Measurements from ENCODE around the gene CKB.
A peak's percentile ranks its signal among the peaks of the same experiment; 100 is the strongest.
"Not testable (repeated sequence)": the region's sequence is repeated elsewhere in the genome, so short reads cannot be mapped to it uniquely, and the experiment has no call there.

CKB gene

DNA sequence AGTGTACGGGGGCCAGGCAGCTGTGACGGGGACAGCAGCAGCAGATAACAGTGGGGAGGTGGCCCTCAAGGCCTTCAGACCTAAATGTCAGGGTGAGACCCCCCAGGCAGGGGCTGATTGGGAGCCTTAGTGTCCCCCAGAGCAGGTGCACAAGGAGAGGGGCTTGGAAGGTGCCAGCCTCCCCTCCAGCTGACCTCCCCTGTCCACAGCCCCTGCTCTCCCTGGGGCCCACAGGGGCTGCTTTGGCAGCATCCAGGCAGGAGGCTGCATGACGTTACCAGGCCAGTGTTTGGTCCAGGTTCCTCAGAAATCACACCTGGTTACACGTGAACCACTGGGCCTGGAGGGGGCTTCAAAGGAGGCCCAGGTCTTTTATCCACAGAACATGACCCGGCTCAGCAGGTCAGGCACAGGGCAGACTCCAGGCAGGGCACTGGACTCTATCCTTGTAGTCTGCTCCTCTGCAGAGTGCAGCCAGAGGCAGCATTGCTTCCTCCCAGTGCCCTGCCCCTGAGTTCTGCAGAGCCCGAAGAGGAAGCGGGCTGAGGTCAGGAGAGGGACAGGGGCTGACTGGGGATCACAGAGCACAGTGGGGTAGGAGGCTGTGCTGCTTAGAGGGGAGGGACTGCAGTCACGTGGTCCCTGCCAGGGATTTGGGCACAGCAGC, 3.8 kb upstream of the CKB start:
- DNase-seq = no peak

DNA sequence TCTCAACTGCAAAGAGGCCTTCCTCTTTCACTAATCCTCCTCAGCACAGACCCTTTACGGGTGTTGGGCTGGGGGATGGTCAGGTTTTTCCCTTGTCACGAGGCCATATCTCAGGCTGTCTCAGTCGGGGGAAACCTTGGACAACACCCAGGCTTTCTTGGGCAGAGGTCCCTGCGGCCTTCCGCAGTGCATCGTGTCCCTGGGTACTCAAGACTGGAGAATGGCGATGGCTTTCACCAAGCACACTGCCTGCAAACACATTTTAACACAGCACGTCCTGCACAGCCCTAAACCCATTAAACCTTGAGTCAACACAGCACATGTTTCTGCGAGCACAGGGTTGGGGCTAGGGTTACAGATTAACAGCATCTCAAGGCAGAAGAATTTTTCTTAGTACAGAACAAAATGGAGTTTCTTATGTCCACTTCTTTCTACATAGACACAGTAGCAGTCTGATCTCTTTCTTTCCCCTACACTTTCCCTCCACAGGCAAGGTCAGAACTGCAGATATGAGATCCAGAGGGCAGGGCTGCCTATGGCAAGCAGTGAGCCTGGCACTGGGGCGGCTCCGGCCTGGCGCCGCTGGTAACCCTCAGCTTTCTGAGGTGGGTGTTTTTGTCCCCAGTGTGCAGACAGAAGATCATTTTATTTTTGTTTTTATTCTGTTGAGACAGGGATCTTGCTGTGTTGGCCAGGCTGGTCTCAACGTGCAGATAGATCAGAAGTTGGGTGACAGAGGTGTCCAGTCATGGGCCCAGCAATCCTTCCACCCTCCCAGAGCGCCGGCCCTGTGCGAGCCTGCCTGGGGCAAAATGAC, 3.0 kb upstream of the CKB start:
- DNase-seq = not testable (repeated sequence)

DNA sequence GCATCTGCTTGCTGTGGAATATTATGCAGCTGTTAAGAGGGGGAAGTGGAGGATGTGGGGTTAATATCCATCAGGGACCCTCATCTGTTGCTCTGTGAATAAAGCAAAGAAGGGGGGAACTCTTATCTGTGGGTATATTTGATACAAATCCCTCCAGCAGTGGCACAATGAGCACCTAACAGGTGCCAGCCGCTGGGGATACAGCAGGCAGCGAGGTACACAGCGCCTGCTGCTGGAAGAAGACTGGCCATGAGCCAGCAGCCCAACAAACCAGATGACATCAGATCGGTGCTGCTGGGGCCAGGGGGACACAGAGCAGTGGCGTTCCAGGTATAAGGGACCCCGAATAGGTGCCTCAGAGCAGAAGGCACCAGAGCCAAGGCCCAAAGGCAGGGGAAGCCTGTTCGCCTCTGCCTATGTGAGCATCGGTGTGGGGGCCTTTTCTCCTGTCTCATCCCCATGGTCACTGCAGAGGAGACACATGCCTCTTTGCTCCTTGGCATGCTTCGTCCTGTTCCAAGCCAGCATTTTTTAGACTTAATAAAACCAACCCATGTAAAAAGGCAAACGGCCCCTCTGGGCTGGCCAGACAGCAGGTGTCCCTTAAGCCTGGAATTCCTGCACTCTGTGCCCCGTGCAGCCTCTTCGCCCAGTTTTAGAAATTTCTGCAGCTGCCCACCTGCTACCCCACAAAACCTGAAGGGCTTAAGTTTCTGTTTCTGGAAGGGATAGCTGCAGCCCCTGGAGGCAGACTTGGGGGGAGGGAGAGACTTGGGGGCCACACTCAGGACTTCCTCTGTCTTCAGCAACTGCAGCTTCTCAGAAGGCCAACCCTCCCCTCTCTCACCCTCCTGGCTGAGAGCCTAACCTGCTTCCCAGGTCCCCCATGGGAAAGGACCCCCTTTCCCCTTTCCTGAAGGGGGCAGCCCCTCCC, 1.6 kb upstream of the CKB start:
- no peak for DNase-seq

DNA sequence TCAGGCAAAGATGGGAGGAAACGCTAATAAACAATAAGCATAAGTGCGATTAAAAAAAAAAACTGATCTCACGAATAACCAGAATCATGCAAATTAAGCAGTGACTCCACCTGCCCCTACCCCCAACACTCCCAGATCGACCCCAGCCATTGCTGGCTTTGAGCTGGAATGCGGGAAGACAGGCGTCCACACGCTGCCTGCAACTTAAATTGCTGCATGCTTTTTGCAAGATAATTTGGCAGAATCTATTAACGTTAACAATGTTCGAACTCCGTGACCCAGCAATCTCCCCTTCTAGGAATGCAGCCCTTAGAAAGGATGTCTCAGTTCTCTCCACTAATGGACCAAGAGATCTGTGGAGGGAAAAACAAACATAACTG, 935 bp upstream of the CKB start:
- DNase-seq = no peak

DNA sequence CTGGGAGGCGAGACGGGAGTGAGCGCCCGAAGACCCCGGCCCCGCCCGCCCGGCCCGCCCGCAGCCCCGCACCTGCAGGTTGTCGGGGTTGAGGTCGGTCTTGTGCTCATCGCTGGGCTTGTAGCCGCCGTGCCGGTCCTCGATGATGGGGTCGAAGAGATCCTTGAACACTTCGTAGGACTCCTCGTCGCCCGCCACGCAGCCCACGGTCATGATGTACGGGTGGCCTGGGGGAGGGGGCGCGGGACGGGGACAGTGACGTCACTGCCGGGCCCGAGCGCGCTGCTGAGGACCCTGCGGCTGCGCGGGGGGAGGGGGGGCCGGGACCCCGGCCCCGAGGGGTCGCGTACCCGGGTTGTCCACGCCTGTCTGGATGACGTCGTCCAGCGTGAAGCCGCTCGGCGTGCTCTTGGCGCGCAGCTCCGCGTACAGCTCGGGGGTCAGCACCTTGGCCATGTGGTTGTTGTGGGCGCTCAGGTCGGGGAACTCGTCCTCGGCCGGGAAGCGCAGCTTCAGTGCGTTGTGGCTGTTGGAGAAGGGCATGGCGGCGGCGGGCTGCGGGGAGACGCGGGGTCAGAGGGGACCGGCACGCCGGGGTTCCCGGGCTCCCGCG, 573 bp downstream of the CKB start:
- no peak for DNase-seq

DNA sequence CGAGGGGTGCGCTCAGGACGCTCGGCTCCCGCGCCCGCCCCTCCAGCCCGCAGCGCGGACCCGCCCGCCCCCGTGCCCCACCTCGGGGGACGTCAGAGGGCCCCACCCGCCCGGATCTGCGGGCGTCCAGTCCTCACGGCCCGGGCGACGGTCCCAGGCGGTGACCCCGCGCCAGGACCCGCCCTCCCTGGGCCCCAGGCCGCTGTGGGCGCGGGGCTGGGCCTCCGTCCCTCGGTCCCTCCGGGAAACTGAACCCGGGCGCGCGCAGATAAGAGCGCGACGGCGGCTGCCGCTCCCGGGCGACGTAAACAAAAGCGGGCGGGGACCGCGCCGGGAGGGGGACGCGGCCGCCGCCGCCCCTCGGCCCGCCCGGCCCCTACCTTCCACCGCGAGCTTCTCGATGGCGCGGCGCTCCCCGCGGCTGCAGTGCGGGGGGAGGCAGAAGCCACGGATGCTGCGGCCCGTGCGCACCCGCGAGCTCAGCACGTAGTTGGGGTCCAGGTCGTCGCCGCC, 1.1 kb downstream of the CKB start:
- DNase-seq = no peak

DNA sequence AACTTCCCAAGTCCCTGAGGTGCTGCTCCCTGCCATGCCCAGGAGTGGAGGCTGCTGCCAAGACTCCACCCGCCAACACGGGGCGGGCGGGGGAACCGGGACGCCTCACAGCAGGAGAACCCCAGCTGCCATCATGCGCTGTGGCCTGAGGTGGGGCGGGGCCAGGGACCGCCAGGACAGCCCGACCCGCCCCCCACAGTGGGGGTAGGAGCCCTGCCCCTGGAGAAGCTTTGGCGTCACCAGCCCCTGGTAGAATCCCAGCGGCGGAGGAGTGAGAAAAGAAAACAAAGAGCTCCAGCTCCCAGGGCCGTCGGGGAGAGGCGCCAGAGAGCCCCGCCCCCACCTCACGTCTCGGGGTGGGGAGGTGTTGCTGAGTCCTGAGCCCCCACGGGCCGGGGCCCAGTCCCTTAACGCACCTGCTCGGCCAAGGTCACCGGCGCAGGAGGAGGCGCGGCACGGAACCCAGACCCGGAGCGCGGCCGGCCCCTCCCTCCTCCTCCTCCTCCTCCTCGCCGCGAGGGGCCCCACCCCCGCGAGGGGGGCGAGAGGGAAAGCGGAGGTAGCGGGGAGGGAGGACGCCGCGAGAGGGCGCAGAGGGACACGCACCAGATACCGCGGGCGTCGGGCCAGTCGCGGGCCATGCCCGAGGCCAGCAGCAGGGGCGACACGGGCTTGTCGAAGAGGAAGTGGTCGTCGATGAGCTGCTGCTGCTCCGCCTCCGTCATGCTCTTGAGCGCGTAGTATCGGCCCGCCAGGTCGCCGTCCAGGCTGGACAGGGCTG, 1.8 kb downstream of the CKB start:
- DNase-seq = peak; percentile 22 to 64

DNA sequence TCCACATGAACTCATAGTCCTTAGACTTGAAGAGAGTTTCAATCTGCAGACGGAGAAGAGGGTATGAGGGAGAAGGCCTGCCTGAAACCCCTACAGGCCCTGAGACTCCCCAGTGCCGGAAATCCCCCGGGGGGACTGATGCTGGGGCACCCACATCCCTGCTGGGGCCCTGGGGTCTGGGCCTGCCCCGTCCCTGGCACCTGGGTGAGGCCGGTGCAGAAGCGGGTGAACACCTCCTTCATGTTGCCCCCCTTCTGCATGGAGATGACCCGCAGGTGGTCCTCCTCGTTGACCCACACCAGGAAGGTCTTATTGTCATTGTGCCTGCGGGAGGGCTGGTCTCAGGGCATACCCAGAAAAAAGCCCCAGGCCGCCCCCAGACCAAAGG, 2.4 kb downstream of the CKB start:
- DNase-seq = no peak

DNA sequence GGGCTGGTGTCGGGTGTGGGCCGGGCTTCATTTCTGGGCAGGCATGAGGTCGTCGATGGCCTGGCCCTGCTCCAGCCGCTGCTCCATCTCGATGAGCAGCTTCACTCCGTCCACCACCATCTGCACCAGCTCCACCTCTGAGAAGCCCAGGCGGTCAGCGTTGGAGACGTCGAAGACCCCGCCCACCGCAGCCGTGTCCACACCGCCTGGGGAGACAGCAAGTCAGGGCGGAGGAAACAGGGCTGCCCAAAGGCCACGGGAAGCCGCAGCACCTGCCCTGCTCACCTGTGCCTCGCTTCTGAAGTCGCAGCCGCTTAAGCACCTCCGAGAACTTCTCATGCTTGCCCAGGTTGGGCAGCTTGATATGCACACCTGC, 2.8 kb downstream of the CKB start:
- DNase-seq = no peak

DNA sequence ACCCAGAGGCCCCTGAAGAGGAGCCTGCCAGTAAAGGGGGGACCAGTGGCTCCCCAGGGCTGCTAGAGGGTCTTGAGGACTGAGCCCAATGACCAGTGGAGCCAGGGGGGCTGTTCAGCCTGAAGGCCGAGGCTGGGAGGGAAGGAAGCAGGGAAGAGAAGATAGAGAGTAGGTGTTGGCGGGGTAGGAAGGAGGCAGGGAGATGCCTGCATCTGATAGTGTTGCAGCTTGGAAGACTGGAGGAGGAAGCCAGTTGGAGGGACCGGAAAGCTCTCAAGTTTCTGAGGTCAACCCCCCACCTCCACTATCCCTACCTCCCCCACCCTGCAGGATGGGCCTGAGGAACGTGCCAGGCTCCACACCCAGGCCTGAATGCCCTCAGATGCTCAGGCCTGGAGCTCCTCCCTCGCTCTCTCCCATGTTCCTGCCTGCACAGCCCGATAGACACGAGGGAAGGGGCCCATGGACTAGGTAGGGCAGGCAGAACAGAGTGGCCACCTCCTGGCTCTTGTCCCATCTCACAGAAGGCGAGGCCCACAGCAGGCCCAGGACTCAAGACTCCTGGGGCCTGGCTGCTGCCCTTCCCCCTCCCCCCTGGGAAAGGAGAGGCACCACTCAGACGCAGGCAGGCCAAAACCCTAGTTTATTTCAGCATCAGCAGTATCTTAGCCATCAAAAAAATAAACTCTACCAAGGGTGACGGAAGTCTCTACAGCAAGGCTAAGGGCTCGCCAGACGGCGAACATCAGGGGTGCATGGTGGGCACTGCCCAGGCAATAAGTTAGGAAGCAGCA, 3.4 kb downstream of the CKB start:
- no peak for DNase-seq

DNA sequence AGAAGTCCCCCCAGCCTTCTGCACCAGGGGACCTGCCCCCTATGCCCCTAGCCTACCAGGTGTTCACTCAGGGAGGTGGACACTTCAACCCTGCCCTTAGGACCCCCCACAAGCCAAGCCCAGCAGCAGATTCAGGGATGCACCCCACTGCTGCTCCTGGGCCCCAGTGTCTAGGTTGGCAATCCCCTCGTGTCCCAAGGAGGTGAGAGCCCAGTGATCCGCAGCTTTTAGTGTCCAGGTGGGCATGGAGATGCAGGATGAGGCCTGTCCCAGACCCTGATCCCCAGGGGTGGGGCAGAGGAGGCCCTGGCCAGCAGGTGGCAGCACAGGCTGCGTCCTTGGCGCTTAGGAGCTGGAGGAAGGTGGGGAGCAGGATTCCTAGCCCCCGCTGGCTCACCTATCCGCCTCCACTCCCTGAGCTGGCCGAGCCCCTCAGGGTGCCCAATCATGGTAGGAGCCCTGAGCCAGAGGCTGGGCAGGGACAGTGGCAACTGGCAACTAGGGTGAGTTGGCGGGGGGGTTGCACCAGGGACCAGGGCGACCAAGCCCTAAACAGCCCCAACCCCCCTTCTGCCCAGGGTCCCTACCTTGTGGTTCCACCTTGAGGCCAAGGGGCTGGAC, 4.1 kb downstream of the CKB start:
- DNase-seq = peak in 1 of 2 experiments; percentile 23

DNA sequence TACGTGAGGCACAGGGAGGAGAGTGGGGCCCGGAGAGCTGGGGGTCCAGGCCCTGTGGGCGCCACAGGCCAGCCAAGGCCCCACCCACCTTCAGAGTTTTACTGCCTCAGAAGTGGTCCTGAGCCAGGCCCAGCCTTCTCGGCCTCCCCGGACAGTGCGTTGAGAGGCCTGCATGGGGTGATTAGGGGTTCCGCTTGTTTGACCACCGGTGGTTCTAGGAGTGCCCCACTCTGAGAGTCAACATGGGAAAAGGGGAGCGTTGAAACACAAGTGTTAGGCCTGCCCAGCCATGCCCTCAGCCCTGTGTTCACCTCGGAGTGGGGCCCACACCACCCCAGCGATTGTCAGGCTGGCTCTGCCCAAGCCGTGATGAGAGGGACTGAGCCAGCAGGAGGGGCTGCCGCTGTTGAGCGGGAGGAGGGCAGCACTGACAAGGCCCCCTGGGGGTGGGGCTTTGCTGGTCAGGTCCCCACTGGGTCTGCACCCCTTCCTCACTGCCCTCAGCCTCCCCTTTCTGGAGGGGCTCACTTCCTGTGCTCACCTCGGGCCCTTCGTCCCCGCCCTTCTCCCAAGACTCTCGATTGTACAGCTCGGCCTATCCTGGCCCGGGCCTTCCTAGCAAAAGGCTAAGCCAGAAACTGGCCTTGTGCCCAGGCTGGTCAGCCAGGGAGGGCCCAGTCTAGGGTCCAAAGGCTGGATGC, 4.8 kb downstream of the CKB start:
- no peak for DNase-seq

DNA sequence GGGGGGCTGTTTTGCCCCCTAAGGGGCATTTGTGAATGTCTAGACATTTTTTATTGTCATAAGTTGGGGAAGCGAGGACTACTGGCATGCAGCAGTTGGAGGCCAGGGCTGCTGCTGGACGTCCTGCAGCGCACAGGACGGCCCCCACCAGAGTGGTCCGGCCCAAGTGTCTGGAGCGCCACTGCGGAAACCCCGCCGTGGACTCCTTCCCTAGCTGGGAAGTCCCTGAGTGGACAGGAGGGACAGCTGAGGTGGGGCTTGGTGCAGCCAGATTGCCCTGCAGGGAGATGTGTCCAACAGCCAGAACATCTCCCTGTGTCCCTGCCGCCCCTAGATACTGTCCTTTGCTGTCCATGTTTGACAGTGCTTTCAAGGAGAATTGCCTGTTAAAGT, 5.5 kb downstream of the CKB start:
- no peak for DNase-seq

DNA sequence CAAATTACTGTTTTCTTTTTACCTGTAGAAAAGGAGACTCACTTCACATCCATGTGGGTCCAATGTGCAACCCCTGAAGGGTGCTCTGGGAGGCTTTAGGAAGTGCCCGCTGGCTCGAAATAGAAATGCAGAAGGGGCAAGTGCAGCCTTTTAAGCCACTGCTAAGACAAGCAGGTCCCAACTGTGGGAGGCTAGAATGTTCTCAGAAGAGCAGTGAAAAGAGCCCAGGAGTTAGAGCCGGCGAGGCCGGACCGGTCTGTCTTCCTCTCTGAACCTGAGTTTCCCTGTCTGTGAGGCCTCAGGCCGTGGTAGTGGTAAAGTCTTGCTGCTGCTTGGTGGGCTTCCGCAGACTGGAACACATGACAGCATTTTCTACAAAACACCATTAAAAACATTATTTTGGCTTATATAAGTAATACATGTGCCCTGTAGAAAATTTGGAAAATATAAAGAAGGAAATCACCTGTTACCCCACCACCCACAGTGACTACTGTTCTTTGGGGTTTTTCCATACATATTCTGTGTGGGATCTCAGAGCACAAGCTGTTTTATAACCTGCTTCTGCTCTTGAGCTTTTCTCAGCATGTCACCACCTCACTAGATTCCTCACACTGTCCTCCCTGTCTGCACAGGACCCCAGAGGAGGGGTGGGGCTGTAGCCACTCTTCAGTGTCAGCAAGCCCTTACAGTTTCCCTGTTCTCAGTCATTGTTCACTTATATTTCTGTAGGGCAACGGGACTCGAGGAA, 6.0 kb downstream of the CKB start:
- no peak for DNase-seq

DNA sequence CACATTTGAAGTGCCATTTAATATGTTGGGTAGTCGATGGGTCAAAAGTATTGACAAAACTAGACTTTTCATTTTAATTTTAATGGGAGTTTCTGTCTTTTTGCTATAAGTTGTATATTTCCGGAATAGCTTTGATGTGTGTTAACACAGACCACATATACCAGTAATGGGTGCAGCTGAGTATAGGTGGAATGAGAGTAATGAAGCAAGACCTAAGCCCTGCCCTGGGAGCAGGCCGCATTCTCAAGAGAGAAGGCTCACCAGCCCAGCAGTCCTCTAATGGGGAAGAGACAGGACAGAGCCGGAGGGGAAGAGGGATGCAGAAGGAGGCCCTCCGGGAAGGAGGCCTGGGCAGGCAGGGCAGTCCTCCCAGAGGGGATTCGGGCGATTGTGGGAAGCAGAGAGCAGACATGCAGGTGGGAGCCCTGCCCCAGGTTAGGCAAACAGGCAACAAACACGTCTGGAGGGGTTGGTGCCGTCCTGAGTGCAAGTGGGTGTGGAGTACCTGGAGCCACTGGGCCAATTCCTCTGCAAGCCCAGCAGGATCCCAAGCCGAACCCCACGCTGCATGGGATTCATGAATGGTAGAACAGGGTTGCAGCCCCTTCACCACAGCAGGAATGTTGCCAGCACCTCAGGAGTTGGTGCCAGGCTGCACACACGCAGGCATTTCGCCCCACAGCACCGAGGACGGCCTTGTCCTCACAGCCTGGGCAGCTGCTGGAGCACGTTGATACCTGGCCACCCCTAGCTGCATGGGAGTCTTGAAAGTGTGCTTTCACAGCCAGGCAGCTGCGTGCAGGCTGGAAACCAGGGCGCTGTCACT, 7.8 kb downstream of the CKB start:
- no peak for DNase-seq

DNA sequence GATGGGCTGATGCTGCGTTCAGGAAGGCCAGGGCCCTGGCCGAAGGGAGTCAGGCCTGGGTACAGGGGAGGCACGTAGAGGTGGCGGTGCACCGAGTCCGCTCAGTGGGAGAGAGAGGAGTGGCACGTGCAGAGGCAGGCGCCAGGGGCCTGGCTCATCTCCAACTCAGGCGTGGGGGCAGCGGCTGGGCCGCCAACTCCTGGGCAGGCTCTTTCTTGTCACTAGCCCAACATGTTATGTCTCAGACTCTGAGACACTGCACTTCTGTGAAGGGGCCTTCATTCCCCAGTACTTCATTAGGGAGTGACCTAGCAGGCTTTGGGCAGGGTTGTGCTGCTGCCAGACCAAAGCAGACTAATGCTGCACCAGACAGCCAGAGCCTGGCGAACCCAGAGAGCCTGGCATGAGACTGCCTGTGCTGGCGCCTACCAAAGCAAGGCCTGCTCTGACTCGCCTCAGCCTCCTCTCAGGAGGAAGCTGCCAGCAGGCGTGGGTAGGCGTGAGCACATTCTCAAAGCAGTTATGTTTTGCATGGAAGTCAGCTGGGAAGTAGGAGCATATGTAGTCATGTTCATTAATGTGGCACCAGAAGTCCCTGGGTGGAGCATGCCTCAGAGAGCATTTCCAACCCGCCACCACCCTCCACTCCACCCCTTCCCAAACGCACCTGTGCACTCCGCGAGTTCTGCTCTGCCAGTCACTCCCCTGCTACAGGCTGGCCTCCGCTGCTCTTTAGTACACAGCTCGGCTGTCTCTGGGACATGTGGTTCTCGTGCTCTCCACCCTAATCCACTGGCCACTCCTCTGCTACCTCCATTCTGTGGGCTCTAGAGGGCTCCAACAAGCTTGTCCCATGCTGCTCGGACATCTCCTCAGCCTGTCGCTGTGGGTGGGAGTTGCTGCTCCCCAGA, 9.7 kb downstream of the CKB start:
- DNase-seq = no peak

DNA sequence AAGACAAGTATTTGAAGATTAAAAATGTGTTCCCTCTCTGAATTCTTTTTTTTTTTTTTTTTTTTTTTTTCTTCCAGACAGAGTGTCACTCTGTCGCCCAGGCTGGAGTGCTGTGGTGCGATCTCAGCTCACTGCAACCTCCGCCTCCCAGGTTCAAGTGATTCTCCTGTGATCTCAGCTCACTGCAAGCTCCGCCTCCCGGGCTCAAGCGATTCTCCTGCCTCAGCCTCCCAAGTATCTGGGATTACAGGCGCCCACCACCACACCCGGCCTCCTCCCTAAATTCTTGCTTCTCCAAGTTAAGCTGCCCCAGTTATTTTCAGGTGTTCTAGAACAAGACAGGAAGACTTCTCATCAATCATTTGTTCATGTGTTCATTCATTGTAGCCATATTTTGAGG, 10.4 kb downstream of the CKB start:
- DNase-seq = not testable (repeated sequence)
